ENCODE measurements around the gene PHF8. TPM values are rescaled to one million over a fixed set of nuclear protein-coding genes. Genes with fewer than 3 reads are reported as not detected.

PHF8 gene
- total RNA-seq, 1 experiment from 2014 or later, result 17.0 TPM

GRCh38 chrX:54030329-54030728 lies 13.9 kb downstream of the PHF8 start:
- in situ Hi-C loops (cut with HindIII; ENCODE audit: low sequenced_read_pairs), result no loop called here
- DNase-seq (ENCODE audit: low spot score), result no peak

- in situ Hi-C loops (cut with HindIII; ENCODE audit: low sequenced_read_pairs), result no loop called here
These were observed 14.6 kb downstream of the PHF8 start for GRCh38 chrX:54029529-54030143.

GRCh38 chrX:54024350-54024749 lies 19.9 kb downstream of the PHF8 start:
- in situ Hi-C loops (cut with HindIII; ENCODE audit: low sequenced_read_pairs), result no loop called here
- no peak for DNase-seq (ENCODE audit: low spot score)

More at GRCh38 chrX:54029529-54030143, 14.6 kb downstream of the PHF8 start:
- peak; percentile 15 for DNase-seq (ENCODE audit: low spot score)

GRCh38 chrX:54012830-54013500 lies 31.3 kb downstream of the PHF8 start:
- no peak for DNase-seq (ENCODE audit: low spot score)
- in situ Hi-C loops (cut with HindIII; ENCODE audit: low sequenced_read_pairs), result no loop called here

- DNase-seq (ENCODE audit: low spot score), result no peak
- in situ Hi-C loops (cut with HindIII; ENCODE audit: low sequenced_read_pairs), result no loop called here
These were observed 36.6 kb downstream of the PHF8 start for GRCh38 chrX:54007682-54008081.

- DNase-seq (ENCODE audit: low spot score), result no peak
- in situ Hi-C loops (cut with HindIII; ENCODE audit: low sequenced_read_pairs), result no loop called here
These were observed 46.5 kb downstream of the PHF8 start for GRCh38 chrX:53997724-53998123.

- DNase-seq (ENCODE audit: low spot score), result no peak
- in situ Hi-C loops (cut with HindIII; ENCODE audit: low sequenced_read_pairs), result no loop called here
These were observed 51.7 kb downstream of the PHF8 start for GRCh38 chrX:53992589-53992988.

GRCh38 chrX:53990171-53990570 lies 54.1 kb downstream of the PHF8 start:
- in situ Hi-C loops (cut with HindIII; ENCODE audit: low sequenced_read_pairs), result no loop called here
- DNase-seq (ENCODE audit: low spot score), result no peak

GRCh38 chrX:53984895-53985294 lies 59.4 kb downstream of the PHF8 start:
- in situ Hi-C loops (cut with HindIII; ENCODE audit: low sequenced_read_pairs), result no loop called here
- no peak for DNase-seq (ENCODE audit: low spot score)

GRCh38 chrX:53974529-53974928 lies 69.7 kb downstream of the PHF8 start:
- DNase-seq (ENCODE audit: low spot score), result no peak
- in situ Hi-C loops (cut with HindIII; ENCODE audit: low sequenced_read_pairs), result no loop called here

- DNase-seq (ENCODE audit: low spot score), result no peak
- in situ Hi-C loops (cut with HindIII; ENCODE audit: low sequenced_read_pairs), result no loop called here
These were observed 74.7 kb downstream of the PHF8 start for GRCh38 chrX:53969540-53969939.

- DNase-seq (ENCODE audit: low spot score), result no peak
- in situ Hi-C loops (cut with HindIII; ENCODE audit: low sequenced_read_pairs), result no loop called here
These were observed 94.0 kb downstream of the PHF8 start for GRCh38 chrX:53950130-53950733.

- in situ Hi-C loops (cut with HindIII; ENCODE audit: low sequenced_read_pairs), result no loop called here
These were observed 104.1 kb downstream of the PHF8 start for GRCh38 chrX:53940180-53940579.

GRCh38 chrX:53939127-53939526 lies 105.1 kb downstream of the PHF8 start:
- in situ Hi-C loops (cut with HindIII; ENCODE audit: low sequenced_read_pairs), result no loop called here
- no peak for DNase-seq (ENCODE audit: low spot score)

More at GRCh38 chrX:53940180-53940579, 104.1 kb downstream of the PHF8 start:
- DNase-seq (ENCODE audit: low spot score), result no peak

GRCh38 chrX:53930515-53931380 lies 113.5 kb downstream of the PHF8 start:
- no peak for DNase-seq (ENCODE audit: low spot score)
- in situ Hi-C loops (cut with HindIII; ENCODE audit: low sequenced_read_pairs), result no loop called here

GRCh38 chrX:53926030-53926429 lies 118.2 kb downstream of the PHF8 start:
- DNase-seq (ENCODE audit: low spot score), result no peak
- in situ Hi-C loops (cut with HindIII; ENCODE audit: low sequenced_read_pairs), result no loop called here

- DNase-seq (ENCODE audit: low spot score), result no peak
- in situ Hi-C loops (cut with HindIII; ENCODE audit: low sequenced_read_pairs), result no loop called here
These were observed 125.6 kb downstream of the PHF8 start for GRCh38 chrX:53918702-53919101.

- in situ Hi-C loops (cut with HindIII; ENCODE audit: low sequenced_read_pairs), result no loop called here
- DNase-seq (ENCODE audit: low spot score), result no peak
These were observed 143.7 kb downstream of the PHF8 start for GRCh38 chrX:53900623-53901022.

- DNase-seq (ENCODE audit: low spot score), result no peak
- in situ Hi-C loops (cut with HindIII; ENCODE audit: low sequenced_read_pairs), result no loop called here
These were observed 149.0 kb downstream of the PHF8 start for GRCh38 chrX:53895270-53895669.

Measured in G401 (cell line).